OCI-LY7 (cell line): Measurements from ENCODE around the gene CDC37L1.

Experiments
- EZH2phosphoT487 ChIP-seq: fragments of 200-600 bp; sonication (generic); IDR thresholded peaks from 2 replicates; pipeline ENCODE4 v1.6.1; 2018; ENCODE audit warnings: low read depth, borderline replicate concordance, mild to moderate bottlenecking, mixed run types, antibody characterized with exemption, low read length, moderate library complexity, mixed read lengths
- TF ChIP-seq, protein P1 (sequence below): fragments of 200-600 bp; sonication (generic); conservative IDR thresholded peaks from 2 replicates; pipeline ENCODE4 v1.5.1; 2014; ENCODE audit warnings: mild to moderate bottlenecking, antibody characterized with exemption, low read length, moderate library complexity, mixed read lengths

DNA sequence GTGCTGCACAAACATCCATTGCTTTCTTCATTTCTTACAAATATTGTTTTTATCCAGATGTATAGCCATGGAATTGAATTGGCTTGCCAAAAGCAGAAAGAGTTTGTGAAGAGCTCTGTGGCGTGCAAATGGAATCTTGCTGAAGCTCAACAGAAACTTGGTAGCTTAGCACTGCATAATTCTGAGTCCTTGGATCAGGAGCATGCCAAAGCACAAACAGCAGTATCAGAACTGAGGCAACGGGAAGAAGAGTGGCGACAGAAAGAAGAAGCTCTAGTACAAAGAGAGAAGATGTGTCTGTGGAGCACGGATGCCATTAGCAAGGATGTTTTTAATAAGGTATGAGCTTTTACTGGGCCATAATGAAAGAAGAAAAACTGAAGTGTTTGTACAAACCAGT, 5.5 kb downstream of the CDC37L1 start:
- TF ChIP-seq, protein P1, sequence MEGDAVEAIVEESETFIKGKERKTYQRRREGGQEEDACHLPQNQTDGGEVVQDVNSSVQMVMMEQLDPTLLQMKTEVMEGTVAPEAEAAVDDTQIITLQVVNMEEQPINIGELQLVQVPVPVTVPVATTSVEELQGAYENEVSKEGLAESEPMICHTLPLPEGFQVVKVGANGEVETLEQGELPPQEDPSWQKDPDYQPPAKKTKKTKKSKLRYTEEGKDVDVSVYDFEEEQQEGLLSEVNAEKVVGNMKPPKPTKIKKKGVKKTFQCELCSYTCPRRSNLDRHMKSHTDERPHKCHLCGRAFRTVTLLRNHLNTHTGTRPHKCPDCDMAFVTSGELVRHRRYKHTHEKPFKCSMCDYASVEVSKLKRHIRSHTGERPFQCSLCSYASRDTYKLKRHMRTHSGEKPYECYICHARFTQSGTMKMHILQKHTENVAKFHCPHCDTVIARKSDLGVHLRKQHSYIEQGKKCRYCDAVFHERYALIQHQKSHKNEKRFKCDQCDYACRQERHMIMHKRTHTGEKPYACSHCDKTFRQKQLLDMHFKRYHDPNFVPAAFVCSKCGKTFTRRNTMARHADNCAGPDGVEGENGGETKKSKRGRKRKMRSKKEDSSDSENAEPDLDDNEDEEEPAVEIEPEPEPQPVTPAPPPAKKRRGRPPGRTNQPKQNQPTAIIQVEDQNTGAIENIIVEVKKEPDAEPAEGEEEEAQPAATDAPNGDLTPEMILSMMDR: no peak
- TF ChIP-seq EZH2phosphoT487: no peak
